Muscle of back (tissue), 11 donors: Measurements from ENCODE around the gene LRRC75B. TPM values are rescaled to one million over a fixed set of nuclear protein-coding genes. Genes with fewer than 3 reads are reported as not detected.

ENCODE experiments used
- DNase-seq, 3 donors: peaks; one replicate each; pipeline versions ENCODE4 v3.0.0 to v3.0.0-alpha.2; 2013
- polyA plus RNA-seq, 10 donors: library from polyadenylated mRNA; unstranded; fragments of 120-200 nt; gene quantifications; one replicate each; pipeline ENCODE4 v1.2.1, GENCODE V29; 2013; ENCODE audit not compliant: insufficient read length in 10 of 10

Gene LRRC75B
- polyA plus RNA-seq, 10 donors = 5.9 to 12.4 (median 7.5) TPM

DNA sequence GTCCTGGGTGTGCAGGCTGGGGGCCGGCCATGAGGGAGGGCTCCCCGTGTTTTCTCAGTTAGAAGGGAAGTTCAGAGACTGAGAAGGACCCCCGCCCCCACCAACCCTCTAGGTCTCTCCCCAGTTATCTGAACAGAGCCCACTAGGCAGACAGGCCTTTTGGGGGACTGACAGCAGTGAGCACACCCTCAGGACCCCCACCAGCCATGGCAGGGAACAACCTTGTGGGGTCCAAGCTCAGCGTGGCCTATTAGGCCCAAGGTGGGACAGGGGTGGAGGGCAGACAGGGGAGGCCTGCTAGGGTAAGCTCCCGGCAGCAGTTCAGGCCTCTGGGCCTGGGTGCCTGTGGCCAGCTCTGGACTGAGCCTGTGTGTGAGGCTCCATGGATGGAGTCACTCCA, 5.6 kb downstream of the LRRC75B start:
- no peak for DNase-seq

- no peak for DNase-seq
These were observed 6.8 kb downstream of the LRRC75B start for GRCh38 chr22:24585927-24586546.

GRCh38 chr22:24585461-24585860, 7.4 kb downstream of the LRRC75B start:
- no peak for DNase-seq

DNA sequence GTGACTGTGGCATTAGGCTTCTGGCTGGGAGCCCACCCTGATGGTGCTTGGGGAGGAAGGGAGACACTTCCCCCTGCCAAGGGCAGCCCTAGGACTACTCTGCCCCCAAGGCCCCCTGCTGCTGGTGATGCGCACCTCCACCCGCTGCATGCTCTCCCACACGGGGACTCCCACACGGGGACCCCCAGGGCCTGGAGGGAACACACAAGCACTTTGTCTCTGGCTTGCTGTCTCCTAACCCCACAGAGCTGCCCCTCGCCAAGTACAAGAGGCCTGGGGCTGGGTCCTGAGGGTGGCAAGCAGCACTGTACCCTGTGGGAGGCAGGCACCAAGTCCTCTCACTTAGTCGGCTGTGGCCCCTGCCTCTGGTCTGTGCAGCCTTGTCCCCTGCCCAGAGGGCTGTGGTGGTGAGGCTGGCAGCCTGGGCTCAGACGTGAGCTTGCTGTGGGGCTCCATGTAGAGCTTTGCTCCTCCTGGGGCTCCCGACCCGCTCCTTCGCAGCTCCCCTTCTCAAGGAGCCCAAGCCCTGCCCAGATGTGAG, 7.9 kb downstream of the LRRC75B start:
- DNase-seq = no peak

GRCh38 chr22:24584166-24584790, 8.6 kb downstream of the LRRC75B start:
- DNase-seq = no peak

DNA sequence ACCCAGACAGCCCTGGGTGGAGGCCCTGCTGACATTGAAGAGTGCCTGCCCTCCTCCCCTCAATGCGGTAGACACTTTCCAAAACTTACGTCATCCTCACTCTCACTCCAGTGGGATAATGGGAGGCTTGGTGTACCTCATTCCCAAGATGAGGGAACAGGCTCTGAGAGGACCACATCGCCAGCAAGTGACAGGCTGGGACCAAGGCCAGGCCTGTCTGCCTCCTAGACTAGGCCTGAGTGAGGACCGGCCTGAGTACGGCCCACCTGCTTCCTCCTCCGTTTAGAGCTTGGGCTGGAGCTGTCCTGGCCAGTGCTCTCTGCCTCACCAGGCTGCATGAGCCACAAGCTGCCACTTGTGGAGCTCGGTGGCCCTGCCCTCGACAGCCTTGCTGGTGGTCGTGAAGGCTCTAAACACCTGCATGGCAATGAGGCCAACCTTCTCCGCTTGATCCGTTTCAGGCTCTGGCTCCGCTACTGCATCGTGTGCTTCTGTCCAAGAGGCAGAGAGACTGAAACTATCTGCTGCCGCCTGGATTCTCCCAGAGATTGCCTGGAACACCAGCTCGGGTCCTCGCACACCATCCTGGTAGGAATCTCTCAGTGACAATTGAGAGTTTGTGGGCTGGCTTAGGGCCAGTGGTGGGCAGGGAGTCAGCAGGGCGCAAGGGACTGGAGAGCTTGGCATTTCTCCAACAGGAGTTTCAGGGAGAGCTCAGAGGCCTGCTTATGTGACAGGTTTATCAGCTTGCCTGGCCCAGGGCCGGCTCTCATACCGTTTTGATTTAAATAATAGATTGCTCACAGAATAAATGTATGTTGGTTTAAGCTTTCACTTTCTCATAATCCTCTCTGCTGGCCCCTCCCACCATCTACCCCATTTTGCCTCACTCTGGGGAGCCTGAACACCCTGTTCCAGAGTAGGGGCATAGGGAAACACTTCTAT, 9.4 kb downstream of the LRRC75B start:
- peak in 1 of 3 donors; percentile 33 for DNase-seq

GRCh38 chr22:24582056-24582814, 10.6 kb downstream of the LRRC75B start:
- no peak for DNase-seq

DNA sequence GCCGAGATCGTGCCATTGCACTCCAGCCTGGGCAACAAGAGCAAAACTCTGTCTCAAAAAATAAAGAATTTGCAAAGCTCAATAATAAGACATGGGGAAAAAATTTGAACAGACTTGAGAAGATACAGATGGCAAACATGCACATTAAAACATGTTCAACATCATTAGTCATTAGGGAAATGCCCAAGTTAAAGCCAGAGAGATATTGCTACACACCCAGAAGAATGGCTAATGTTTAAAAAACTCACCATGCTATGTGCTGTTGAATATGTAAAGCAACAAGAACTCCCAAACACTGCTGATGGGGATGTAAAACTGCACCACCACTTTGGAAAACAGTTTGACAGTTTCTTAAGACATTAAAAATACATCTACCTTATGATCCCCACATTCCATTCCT, 12.6 kb downstream of the LRRC75B start:
- DNase-seq = no peak

- DNase-seq = no peak
These were observed 13.6 kb downstream of the LRRC75B start for GRCh38 chr22:24579258-24579601.

- DNase-seq = no peak
These were observed 14.3 kb downstream of the LRRC75B start for GRCh38 chr22:24578355-24579257.

- DNase-seq = no peak
These were observed 16.1 kb downstream of the LRRC75B start for GRCh38 chr22:24576778-24577177.

DNA sequence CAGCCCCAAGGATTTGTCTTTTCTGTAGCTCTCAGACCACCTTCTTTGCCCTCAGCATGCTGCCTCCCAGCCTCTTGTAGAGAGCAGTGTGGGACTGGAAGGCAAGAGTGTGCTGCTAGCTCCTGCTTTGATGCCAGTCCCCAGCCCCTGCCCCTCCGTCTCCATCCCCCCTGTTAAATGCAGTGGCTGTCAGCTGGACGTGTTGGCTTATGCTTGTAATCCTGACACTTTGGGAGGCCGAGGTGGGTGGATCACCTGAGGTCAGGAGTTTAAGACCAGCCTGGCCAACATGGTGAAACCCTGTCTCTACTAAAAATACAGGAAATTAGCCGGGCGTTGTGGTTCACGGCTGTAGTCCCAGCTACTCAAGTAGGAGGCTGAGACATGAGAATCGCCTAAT, 21.6 kb downstream of the LRRC75B start:
- DNase-seq = no peak

- no peak for DNase-seq
These were observed 25.2 kb downstream of the LRRC75B start for GRCh38 chr22:24567668-24568067.

- DNase-seq = no peak
These were observed 25.9 kb downstream of the LRRC75B start for GRCh38 chr22:24566899-24567511.

- DNase-seq = no peak
These were observed 27.8 kb downstream of the LRRC75B start for GRCh38 chr22:24565077-24565476.

- DNase-seq = no peak
These were observed 28.4 kb downstream of the LRRC75B start for GRCh38 chr22:24564376-24565058.

DNA sequence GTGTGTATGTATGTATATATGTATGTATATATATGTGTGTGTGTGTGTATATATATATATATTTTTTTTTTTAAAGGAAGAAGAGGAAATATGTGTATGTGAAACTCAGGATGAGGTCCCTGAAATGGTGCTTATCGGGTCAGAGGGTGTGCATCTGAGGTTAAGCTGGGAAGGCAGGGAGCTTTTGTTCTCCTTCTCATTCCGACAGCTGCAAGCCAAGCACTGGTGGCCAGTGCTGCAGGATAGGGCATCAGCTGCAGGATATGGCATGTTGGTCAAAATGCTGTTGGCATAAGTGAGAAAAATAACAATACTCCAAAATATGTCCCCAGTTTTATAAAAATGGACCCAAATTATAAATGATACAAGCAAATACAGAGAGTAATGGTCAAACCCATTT, 29.6 kb downstream of the LRRC75B start:
- no peak for DNase-seq

DNA sequence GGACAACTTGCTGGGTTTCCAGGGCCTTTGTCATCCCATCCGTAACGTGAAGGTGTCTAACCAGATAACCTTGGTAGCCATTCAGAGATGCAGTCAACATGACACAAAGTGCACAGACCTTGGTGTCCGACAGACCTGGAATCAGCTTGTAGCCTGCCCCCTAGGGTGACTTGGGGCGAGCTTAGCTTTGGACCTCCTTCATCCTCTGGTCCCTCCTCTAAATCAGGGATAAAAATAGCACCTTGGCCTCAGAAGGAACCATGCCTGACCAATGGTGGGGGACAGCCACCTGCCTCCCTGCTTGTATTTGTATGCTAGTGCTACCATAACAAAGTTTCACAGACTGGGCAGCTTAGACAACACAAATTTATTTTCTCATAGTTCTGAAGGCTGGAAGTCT, 33.4 kb downstream of the LRRC75B start:
- no peak for DNase-seq

GRCh38 chr22:24555165-24556039, 37.5 kb downstream of the LRRC75B start, which contains the start of gene SNRPD3:
Gene SNRPD3 (plus strand): TSS chr22:24555999. CDS start chr22:24557675, 1,676 bp downstream.
- DNase-seq = peak; percentile 99
